ENCODE results near the gene NKPD1. TPM values are rescaled to one million over a fixed set of nuclear protein-coding genes. Genes with fewer than 3 reads are reported as not detected.
A peak's percentile ranks its signal among the peaks of the same experiment; 100 is the strongest.
"Not testable (repeated sequence)": the region's sequence is repeated elsewhere in the genome, so short reads cannot be mapped to it uniquely, and the experiment has no call there.

NKPD1 gene
- total and polyA plus RNA-seq, 2 donors, result 0.14 to 0.59 TPM

GRCh38 chr19:45118591-45119355 is 42.0 kb downstream of the NKPD1 start:
- not testable (repeated sequence) for H3K9me3 ChIP-seq (ENCODE audit: control insufficient read depth in 2 of 2, insufficient read depth in 1 of 2, low read length in 1 of 2); H3K4me3 ChIP-seq (ENCODE audit: low read length in 2 of 2); H3K27me3 ChIP-seq (ENCODE audit: control insufficient read depth in 2 of 2, insufficient read depth in 1 of 2, low read length in 1 of 2); H3K36me3 ChIP-seq (ENCODE audit: control insufficient read depth in 2 of 2, insufficient read depth in 2 of 2, low read length in 1 of 2)
- DNase-seq (ENCODE audit: low read depth in 6 of 9, low spot score in 9 of 9), result peak in 3 of 9 donors; percentile 16 to 61 (median 35)
- Histone ChIP-seq H3K4me1 (ENCODE audit: control insufficient read depth in 2 of 2, insufficient read depth in 2 of 2, low read length in 2 of 2) (peaks cover 41 to 91% of the 10 kb centered on the region in 2 donors), H3K27ac (ENCODE audit: low read depth in 1 of 2, low read length in 1 of 2) (peak overlapping the region; percentile 56 to 76)
- WGBS, result 10% methylated on average over 18 of the region's 18 CpGs

- H3K4me1 ChIP-seq (ENCODE audit: control insufficient read depth in 2 of 2, insufficient read depth in 2 of 2, low read length in 2 of 2), result peaks cover 41 to 93% of the 10 kb centered on the region in 2 donors
- no peaks in the 10 kb centered on the region for H3K36me3 ChIP-seq (ENCODE audit: control insufficient read depth in 2 of 2, insufficient read depth in 2 of 2, low read length in 1 of 2)
- WGBS, result 71% methylated on average over 5 of the region's 5 CpGs
- no peak for DNase-seq (ENCODE audit: low read depth in 6 of 9, low spot score in 9 of 9)
- H3K4me3 ChIP-seq (ENCODE audit: low read length in 2 of 2), result no peak overlapping the region
- H3K27me3 ChIP-seq (ENCODE audit: control insufficient read depth in 2 of 2, insufficient read depth in 1 of 2, low read length in 1 of 2), result no peaks in the 10 kb centered on the region
- H3K9me3 ChIP-seq (ENCODE audit: control insufficient read depth in 2 of 2, insufficient read depth in 1 of 2, low read length in 1 of 2), result no peaks in the 10 kb centered on the region
- peak overlapping the region; percentile 56 to 76 for H3K27ac ChIP-seq (ENCODE audit: low read depth in 1 of 2, low read length in 1 of 2)
Measured at GRCh38 chr19:45118106-45118505, 42.7 kb downstream of the NKPD1 start.

GRCh38 chr19:45117671-45118070 is 43.1 kb downstream of the NKPD1 start:
- 60% methylated on average over 12 of the region's 12 CpGs for WGBS

GRCh38 chr19:45117167-45117594 is 43.6 kb downstream of the NKPD1 start:
- no peaks in the 10 kb centered on the region for H3K27me3 ChIP-seq (ENCODE audit: control insufficient read depth in 2 of 2, insufficient read depth in 1 of 2, low read length in 1 of 2)
- peak in 4 of 9 donors; percentile 61 to 84 (median 70) for DNase-seq (ENCODE audit: low read depth in 6 of 9, low spot score in 9 of 9)
- WGBS, result 5% methylated on average over 16 of the region's 16 CpGs
- no peaks in the 10 kb centered on the region for H3K36me3 ChIP-seq (ENCODE audit: control insufficient read depth in 2 of 2, insufficient read depth in 2 of 2, low read length in 1 of 2)
- peak overlapping the region in 1 of 2 donors; percentile 9 for H3K4me3 ChIP-seq (ENCODE audit: low read length in 2 of 2)
- peak overlapping the region; percentile 53 to 76 for H3K27ac ChIP-seq (ENCODE audit: low read depth in 1 of 2, low read length in 1 of 2)
- H3K4me1 ChIP-seq (ENCODE audit: control insufficient read depth in 2 of 2, insufficient read depth in 2 of 2, low read length in 2 of 2), result peaks cover 41 to 94% of the 10 kb centered on the region in 2 donors
- no peaks in the 10 kb centered on the region for H3K9me3 ChIP-seq (ENCODE audit: control insufficient read depth in 2 of 2, insufficient read depth in 1 of 2, low read length in 1 of 2)

More at GRCh38 chr19:45117671-45118070, 43.1 kb downstream of the NKPD1 start:
- no peaks in the 10 kb centered on the region for H3K9me3 ChIP-seq (ENCODE audit: control insufficient read depth in 2 of 2, insufficient read depth in 1 of 2, low read length in 1 of 2)
- H3K36me3 ChIP-seq (ENCODE audit: control insufficient read depth in 2 of 2, insufficient read depth in 2 of 2, low read length in 1 of 2), result no peaks in the 10 kb centered on the region
- no peaks in the 10 kb centered on the region for H3K27me3 ChIP-seq (ENCODE audit: control insufficient read depth in 2 of 2, insufficient read depth in 1 of 2, low read length in 1 of 2)
- H3K27ac ChIP-seq (ENCODE audit: low read depth in 1 of 2, low read length in 1 of 2), result peak overlapping the region; percentile 53 to 76
- no peak overlapping the region for H3K4me3 ChIP-seq (ENCODE audit: low read length in 2 of 2)
- no peak for DNase-seq (ENCODE audit: low read depth in 6 of 9, low spot score in 9 of 9)
- H3K4me1 ChIP-seq (ENCODE audit: control insufficient read depth in 2 of 2, insufficient read depth in 2 of 2, low read length in 2 of 2), result peaks cover 41 to 95% of the 10 kb centered on the region in 2 donors

DNA sequence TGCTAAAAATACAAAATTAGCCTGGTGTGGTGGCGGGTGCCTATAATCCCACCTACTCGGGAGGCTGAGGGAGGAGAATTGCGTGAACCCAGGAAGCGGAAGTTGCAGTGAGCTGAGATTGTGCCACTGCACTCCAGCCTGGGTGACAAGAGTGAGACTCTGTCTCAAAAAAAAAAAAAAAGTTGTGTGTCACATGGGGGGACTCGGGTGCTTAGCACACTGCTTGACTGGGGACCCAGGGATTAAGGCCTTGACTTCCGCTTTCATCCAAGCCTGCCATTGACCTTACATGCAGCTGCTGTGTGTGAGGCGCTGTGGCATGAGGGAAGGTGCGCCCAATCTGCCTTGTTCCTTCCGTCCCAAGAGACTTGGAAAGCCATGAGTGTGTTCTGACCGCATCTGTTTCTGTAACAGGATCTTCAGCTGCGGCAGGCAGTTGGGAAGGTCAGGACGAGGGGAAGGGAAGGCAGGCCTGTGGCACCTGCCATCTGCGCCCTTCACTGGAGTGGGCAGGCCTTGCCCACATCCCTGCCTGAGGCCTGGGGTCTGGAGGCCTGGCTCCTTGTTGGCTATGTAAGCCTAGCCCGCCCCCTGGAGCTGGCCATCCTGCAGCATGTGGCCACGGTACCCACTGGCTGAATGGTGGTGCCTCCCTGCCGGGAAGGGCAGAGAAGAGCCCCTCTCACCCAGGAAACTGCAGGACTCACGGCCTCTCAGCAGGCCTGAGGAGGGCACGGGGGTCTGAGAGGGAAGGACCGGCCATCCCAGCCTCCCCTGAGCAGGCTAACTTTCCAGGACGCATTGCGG is 44.8 kb downstream of the NKPD1 start:
- 82% methylated on average over 21 of the region's 21 CpGs for WGBS
- peaks cover 32 to 82% of the 10 kb centered on the region in 2 donors for H3K4me1 ChIP-seq (ENCODE audit: control insufficient read depth in 2 of 2, insufficient read depth in 2 of 2, low read length in 2 of 2)

GRCh38 chr19:45114116-45114515 is 46.7 kb downstream of the NKPD1 start:
- WGBS, result 61% methylated on average over 4 of the region's 4 CpGs
- no peak for DNase-seq (ENCODE audit: low read depth in 6 of 9, low spot score in 9 of 9)
- H3K36me3 ChIP-seq (ENCODE audit: control insufficient read depth in 2 of 2, insufficient read depth in 2 of 2, low read length in 1 of 2), result peaks cover 0 to 3% of the 10 kb centered on the region in 2 donors
- no peaks in the 10 kb centered on the region for H3K9me3 ChIP-seq (ENCODE audit: control insufficient read depth in 2 of 2, insufficient read depth in 1 of 2, low read length in 1 of 2)
- no peak overlapping the region for H3K4me3 ChIP-seq (ENCODE audit: low read length in 2 of 2)
- H3K27me3 ChIP-seq (ENCODE audit: control insufficient read depth in 2 of 2, insufficient read depth in 1 of 2, low read length in 1 of 2), result no peaks in the 10 kb centered on the region
- H3K4me1 ChIP-seq (ENCODE audit: control insufficient read depth in 2 of 2, insufficient read depth in 2 of 2, low read length in 2 of 2), result peaks cover 26 to 70% of the 10 kb centered on the region in 2 donors
- no peak overlapping the region for H3K27ac ChIP-seq (ENCODE audit: low read depth in 1 of 2, low read length in 1 of 2)

More for the DNA sequence above, 44.8 kb downstream of the NKPD1 start:
- no peak overlapping the region for H3K4me3 ChIP-seq (ENCODE audit: low read length in 2 of 2)
- DNase-seq (ENCODE audit: low read depth in 6 of 9, low spot score in 9 of 9), result no peak
- no peak overlapping the region for H3K27ac ChIP-seq (ENCODE audit: low read depth in 1 of 2, low read length in 1 of 2)
- no peaks in the 10 kb centered on the region for H3K9me3 ChIP-seq (ENCODE audit: control insufficient read depth in 2 of 2, insufficient read depth in 1 of 2, low read length in 1 of 2)
- H3K36me3 ChIP-seq (ENCODE audit: control insufficient read depth in 2 of 2, insufficient read depth in 2 of 2, low read length in 1 of 2), result no peaks in the 10 kb centered on the region
- no peaks in the 10 kb centered on the region for H3K27me3 ChIP-seq (ENCODE audit: control insufficient read depth in 2 of 2, insufficient read depth in 1 of 2, low read length in 1 of 2)

GRCh38 chr19:45113628-45114027 is 47.2 kb downstream of the NKPD1 start:
- DNase-seq (ENCODE audit: low read depth in 6 of 9, low spot score in 9 of 9), result no peak
- peaks cover 0 to 3% of the 10 kb centered on the region in 2 donors for H3K36me3 ChIP-seq (ENCODE audit: control insufficient read depth in 2 of 2, insufficient read depth in 2 of 2, low read length in 1 of 2)
- 82% methylated on average over 9 of the region's 9 CpGs for WGBS
- H3K27ac ChIP-seq (ENCODE audit: low read depth in 1 of 2, low read length in 1 of 2), result no peak overlapping the region
- H3K4me1 ChIP-seq (ENCODE audit: control insufficient read depth in 2 of 2, insufficient read depth in 2 of 2, low read length in 2 of 2), result peaks cover 24 to 65% of the 10 kb centered on the region in 2 donors
- no peaks in the 10 kb centered on the region for H3K9me3 ChIP-seq (ENCODE audit: control insufficient read depth in 2 of 2, insufficient read depth in 1 of 2, low read length in 1 of 2)
- no peak overlapping the region for H3K4me3 ChIP-seq (ENCODE audit: low read length in 2 of 2)
- H3K27me3 ChIP-seq (ENCODE audit: control insufficient read depth in 2 of 2, insufficient read depth in 1 of 2, low read length in 1 of 2), result no peaks in the 10 kb centered on the region

- H3K36me3 ChIP-seq (ENCODE audit: control insufficient read depth in 2 of 2, insufficient read depth in 2 of 2, low read length in 1 of 2), result peaks cover 0 to 3% of the 10 kb centered on the region in 2 donors
- no peak overlapping the region for H3K27ac ChIP-seq (ENCODE audit: low read depth in 1 of 2, low read length in 1 of 2)
- WGBS, result 95% methylated on average over 11 of the region's 11 CpGs
- no peaks in the 10 kb centered on the region for H3K9me3 ChIP-seq (ENCODE audit: control insufficient read depth in 2 of 2, insufficient read depth in 1 of 2, low read length in 1 of 2)
- no peak for DNase-seq (ENCODE audit: low read depth in 6 of 9, low spot score in 9 of 9)
- H3K27me3 ChIP-seq (ENCODE audit: control insufficient read depth in 2 of 2, insufficient read depth in 1 of 2, low read length in 1 of 2), result no peaks in the 10 kb centered on the region
- peaks cover 11 to 51% of the 10 kb centered on the region in 2 donors for H3K4me1 ChIP-seq (ENCODE audit: control insufficient read depth in 2 of 2, insufficient read depth in 2 of 2, low read length in 2 of 2)
- no peak overlapping the region for H3K4me3 ChIP-seq (ENCODE audit: low read length in 2 of 2)
Measured at GRCh38 chr19:45112111-45112827, 48.5 kb downstream of the NKPD1 start.

Measured in thymus (tissue), 11 donors.